GM12864 (cell line): ENCODE data around the gene OSBPL10.
A peak's percentile ranks its signal among the peaks of the same experiment; 100 is the strongest.

Experiments
- DNase-seq: peaks from one replicate; pipeline ENCODE4 v3.0.0-alpha.2; 2011; ENCODE audit warnings: low read depth
- H3K4me3 ChIP-seq: 2 replicates; pipeline ENCODE4 v1.5.1; 2011; ENCODE audit warnings: mild to moderate bottlenecking, low read depth, low read length, control low read depth
- CTCF ChIP-seq: IDR thresholded peaks from 2 replicates; pipeline ENCODE4 v1.5.1; 2011; ENCODE audit warnings: low read depth, mild to moderate bottlenecking, moderate library complexity, low read length, control low read depth, inconsistent platforms; ENCODE audit errors: missing control alignments

OSBPL10 gene, protein sequence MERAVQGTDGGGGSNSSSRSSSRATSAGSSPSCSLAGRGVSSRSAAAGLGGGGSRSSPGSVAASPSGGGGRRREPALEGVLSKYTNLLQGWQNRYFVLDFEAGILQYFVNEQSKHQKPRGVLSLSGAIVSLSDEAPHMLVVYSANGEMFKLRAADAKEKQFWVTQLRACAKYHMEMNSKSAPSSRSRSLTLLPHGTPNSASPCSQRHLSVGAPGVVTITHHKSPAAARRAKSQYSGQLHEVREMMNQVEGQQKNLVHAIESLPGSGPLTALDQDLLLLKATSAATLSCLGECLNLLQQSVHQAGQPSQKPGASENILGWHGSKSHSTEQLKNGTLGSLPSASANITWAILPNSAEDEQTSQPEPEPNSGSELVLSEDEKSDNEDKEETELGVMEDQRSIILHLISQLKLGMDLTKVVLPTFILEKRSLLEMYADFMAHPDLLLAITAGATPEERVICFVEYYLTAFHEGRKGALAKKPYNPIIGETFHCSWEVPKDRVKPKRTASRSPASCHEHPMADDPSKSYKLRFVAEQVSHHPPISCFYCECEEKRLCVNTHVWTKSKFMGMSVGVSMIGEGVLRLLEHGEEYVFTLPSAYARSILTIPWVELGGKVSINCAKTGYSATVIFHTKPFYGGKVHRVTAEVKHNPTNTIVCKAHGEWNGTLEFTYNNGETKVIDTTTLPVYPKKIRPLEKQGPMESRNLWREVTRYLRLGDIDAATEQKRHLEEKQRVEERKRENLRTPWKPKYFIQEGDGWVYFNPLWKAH

DNA sequence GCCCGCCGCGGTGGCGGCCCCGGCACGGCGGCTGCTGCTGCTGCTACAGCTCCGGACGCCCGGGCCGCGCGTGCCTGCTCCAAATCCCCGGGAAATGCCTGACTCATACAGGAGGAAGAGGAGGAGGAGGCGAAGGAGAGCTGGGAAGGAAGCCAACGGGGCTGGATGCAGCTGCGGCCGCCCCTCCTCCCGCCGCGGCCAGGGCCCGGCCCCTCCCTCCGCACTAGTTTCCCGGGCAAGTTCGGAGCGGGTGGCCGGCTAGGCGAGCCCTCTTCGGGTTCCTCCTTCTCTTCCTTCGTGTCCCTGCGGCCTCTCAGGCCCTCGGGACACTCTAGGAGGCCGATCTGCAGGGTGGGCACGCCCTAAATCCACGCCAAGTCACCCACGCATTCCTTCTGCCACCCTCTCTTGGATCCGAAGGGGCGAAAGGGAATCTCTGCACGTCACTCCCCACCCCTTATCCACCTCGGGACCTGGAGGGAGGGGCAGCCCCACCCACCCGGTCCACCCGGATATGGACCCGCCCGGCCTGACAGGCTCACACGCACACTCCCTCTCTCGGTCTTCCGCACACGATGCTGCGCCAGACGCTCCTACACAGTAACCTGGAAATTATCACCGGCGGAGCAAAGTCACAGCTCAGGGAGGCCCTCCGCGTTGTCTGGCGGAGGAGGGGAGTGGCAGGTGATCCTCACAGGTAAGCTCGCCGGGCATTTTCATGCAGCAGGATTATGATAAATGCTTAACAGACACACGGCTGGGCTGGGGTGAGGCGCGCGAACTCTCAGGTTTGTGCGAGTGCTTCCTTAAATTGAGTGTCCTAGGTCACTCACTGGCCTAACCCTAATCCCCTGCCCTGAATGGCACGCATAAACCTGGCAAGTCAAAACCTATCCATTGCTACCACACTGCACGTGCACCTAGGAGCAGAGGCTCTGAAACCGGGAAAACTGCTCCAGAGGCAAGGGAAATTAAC lies at the start of gene OSBPL10, which contains the start of gene ZNF860:
Gene OSBPL10, minus strand, starts transcription at position 57 of the 976 bp plus-strand sequence. CDS start 83 bp downstream, outside the sequence.
Gene ZNF860, plus strand, starts transcription at position 545 of the 976 bp plus-strand sequence. CDS start 7,330 bp downstream, outside the sequence.
- no peak for TF ChIP-seq CTCF
- peak within 1 kb of the TSS; percentile 54 for H3K4me3 ChIP-seq
- DNase-seq: no peak

DNA sequence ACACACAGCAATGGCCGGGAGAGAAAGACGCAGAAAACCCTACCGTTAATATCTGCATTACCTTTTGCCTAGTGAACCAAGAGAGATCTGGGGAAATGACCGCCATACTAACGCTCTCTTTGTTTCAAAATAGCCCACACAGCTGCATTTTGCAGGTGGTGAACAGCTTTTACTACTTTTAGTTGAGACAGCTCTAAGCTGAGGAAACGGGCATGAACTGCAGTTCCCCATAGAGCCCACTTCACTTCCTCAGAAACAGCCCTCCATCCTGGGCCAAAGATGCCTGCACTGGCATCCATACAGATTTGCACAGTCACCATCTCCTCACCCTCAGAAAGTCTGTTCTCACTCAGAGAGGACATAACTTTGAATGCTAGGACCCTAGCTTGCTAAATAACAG lies 45.5 kb upstream of the OSBPL10 start:
- DNase-seq: no peak
- H3K4me3 ChIP-seq: no peak overlapping the region
- no peak for TF ChIP-seq CTCF

- no peak overlapping the region for H3K4me3 ChIP-seq
- no peak for TF ChIP-seq CTCF
- no peak for DNase-seq
Observed at GRCh38 chr3:32022947-32023346, 41.9 kb upstream of the OSBPL10 start.

- no peak overlapping the region for H3K4me3 ChIP-seq
- no peak for TF ChIP-seq CTCF
- DNase-seq: no peak
Observed at GRCh38 chr3:32021748-32022147, 40.7 kb upstream of the OSBPL10 start.

- DNase-seq: no peak
- no peak for TF ChIP-seq CTCF
- no peak overlapping the region for H3K4me3 ChIP-seq
Observed at GRCh38 chr3:32021155-32021554, 40.1 kb upstream of the OSBPL10 start.

- H3K4me3 ChIP-seq: no peak overlapping the region
- DNase-seq: no peak
- peak; percentile 62 for TF ChIP-seq CTCF
Observed at GRCh38 chr3:32018757-32019564, 37.9 kb upstream of the OSBPL10 start.
